Peyer's patch (tissue), 4 donors: ENCODE data around the gene CD8A. TPM values are rescaled to one million over a fixed set of nuclear protein-coding genes. Genes with fewer than 3 reads are reported as not detected.
A peak's percentile ranks its signal among the peaks of the same experiment; 100 is the strongest.

ENCODE experiments used
- DNase-seq, 3 donors: peaks; one replicate each; pipeline ENCODE4 v3.0.0-alpha.2; 2017 to 2019
- H3K27ac ChIP-seq, 4 donors: fragments of 200-600 bp; sonication (generic); one replicate each; pipeline ENCODE4 v1.5.1; 2016 to 2019
- H3K27me3 ChIP-seq, 2 donors: fragments of 200-600 bp; sonication (generic); one replicate each; pipeline ENCODE4 v1.5.1; 2019
- H3K36me3 ChIP-seq, 3 donors: fragments of 200-600 bp; sonication (generic); one replicate each; pipeline ENCODE4 v1.5.1; 2016 to 2019
- H3K4me1 ChIP-seq, 4 donors: fragments of 200-600 bp; sonication (generic); one replicate each; pipeline ENCODE4 v1.5.1; 2016 to 2019
- H3K4me3 ChIP-seq, 4 donors: fragments of 200-600 bp; sonication (generic); 1 replicate in 3 of 4; 2 replicates in 1 of 4; pipeline ENCODE4 v1.5.1; 2016 to 2019; ENCODE audit warnings: mild to moderate bottlenecking in 1 of 4
- H3K9me3 ChIP-seq, 4 donors: fragments of 200-600 bp; sonication (generic); one replicate each; pipeline ENCODE4 v1.5.1; 2016 to 2019; ENCODE audit warnings: mild to moderate bottlenecking in 1 of 4
- POLR2A ChIP-seq, 2 donors: fragments of 450-650 bp; IDR thresholded peaks; one replicate each; pipeline ENCODE4 v1.5.1; 2017; ENCODE audit warnings: antibody characterized with exemption in 2 of 2, mild to moderate bottlenecking in 2 of 2, moderate library complexity in 2 of 2
- total RNA-seq, 4 donors: library from RNA; depleted of rRNA; stranded (reverse); fragments of >200 nt; gene quantifications; one replicate each; pipeline ENCODE4 v1.1.0, GENCODE V29; 2016
- TF ChIP-seq, protein P1 (sequence below), 6 experiments: fragments of 450-650 bp in 4 of 6; fragments of 200-600 bp in 2 of 6; sonication (generic) in 1 of 6; IDR thresholded peaks; one replicate each; pipeline ENCODE4 v1.5.1; 2017 to 2019; ENCODE audit warnings: antibody characterized with exemption in 6 of 6, mild to moderate bottlenecking in 3 of 6, moderate library complexity in 1 of 6

CD8A gene
- total RNA-seq, 4 donors from 2014 or later: 3.4 to 8.9 (median 4.8) TPM

DNA sequence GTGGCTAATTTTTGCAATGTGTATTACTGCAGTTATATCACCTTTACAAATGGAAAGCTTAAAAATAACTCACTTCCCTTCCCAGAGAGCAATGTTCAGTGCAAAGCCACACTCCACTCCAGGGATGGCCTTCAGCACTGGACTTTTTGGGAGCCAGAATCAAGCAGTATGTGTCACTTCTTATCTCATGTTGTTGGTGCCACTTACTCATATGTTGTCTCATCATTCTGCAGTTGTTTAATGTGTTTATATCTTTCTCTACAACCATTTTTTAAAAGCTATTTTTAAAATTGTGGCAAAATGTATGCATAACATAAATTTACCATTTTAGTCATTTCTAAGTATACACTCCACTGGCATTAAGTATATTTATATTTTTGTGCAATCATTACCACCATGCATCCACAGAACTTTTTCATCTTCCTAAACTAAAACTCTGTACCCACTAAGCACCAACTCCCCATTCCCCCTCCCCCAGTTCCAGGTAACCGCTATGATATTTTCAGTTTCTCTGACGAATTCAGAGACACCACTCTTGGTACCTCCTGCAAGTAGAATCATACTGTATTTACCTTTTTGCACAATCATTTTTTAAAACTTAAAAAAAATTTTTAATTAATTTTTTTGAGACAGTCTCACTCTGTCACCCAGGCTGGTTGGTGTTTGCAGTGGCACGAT, 32.1 kb upstream of the CD8A start:
- no peaks in the 10 kb centered on the region for H3K36me3 ChIP-seq
- H3K27me3 ChIP-seq: no peaks in the 10 kb centered on the region
- TF ChIP-seq POLR2A (IDR thresholded peaks at IDR 0.05): no peak
- TF ChIP-seq, protein P1, sequence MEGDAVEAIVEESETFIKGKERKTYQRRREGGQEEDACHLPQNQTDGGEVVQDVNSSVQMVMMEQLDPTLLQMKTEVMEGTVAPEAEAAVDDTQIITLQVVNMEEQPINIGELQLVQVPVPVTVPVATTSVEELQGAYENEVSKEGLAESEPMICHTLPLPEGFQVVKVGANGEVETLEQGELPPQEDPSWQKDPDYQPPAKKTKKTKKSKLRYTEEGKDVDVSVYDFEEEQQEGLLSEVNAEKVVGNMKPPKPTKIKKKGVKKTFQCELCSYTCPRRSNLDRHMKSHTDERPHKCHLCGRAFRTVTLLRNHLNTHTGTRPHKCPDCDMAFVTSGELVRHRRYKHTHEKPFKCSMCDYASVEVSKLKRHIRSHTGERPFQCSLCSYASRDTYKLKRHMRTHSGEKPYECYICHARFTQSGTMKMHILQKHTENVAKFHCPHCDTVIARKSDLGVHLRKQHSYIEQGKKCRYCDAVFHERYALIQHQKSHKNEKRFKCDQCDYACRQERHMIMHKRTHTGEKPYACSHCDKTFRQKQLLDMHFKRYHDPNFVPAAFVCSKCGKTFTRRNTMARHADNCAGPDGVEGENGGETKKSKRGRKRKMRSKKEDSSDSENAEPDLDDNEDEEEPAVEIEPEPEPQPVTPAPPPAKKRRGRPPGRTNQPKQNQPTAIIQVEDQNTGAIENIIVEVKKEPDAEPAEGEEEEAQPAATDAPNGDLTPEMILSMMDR (IDR thresholded peaks at IDR 0.05): no peak
- no peak overlapping the region for H3K4me3 ChIP-seq
- no peak overlapping the region for H3K27ac ChIP-seq
- no peaks in the 10 kb centered on the region for H3K9me3 ChIP-seq
- peaks cover 0 to 4% (median 0%) of the 10 kb centered on the region in 4 donors for H3K4me1 ChIP-seq
- DNase-seq: no peak

DNA sequence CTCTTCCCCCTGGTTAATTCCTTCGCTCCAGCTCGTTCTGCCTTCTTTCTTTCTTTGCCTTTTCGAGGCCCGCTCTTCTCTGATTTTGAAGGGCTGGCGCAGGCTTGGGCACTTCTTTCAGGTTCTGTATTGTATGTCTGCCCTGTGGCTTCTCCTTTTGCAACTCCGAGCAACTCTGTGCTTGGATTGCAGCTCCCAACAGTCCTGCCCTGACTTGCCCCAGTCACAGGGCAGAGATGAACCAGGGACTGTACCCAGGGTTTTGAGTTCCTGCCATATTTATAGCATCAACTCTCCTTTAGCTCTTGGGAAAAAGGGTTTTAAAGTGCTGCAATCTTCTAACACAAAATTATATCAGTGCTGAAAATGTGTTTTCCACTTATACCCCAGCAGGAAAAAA, 31.1 kb upstream of the CD8A start:
- Histone ChIP-seq H3K9me3 (no peaks in the 10 kb centered on the region), H3K4me1 (peaks cover 0 to 4% (median 0%) of the 10 kb centered on the region in 4 donors), H3K27ac (peak overlapping the region in 1 of 4 donors; percentile 5), H3K27me3 (no peaks in the 10 kb centered on the region), H3K36me3 (no peaks in the 10 kb centered on the region), H3K4me3 (peak overlapping the region in 1 of 4 donors; percentile 2)
- TF ChIP-seq, protein P1 (IDR thresholded peaks at IDR 0.05): no peak
- DNase-seq: no peak

DNA sequence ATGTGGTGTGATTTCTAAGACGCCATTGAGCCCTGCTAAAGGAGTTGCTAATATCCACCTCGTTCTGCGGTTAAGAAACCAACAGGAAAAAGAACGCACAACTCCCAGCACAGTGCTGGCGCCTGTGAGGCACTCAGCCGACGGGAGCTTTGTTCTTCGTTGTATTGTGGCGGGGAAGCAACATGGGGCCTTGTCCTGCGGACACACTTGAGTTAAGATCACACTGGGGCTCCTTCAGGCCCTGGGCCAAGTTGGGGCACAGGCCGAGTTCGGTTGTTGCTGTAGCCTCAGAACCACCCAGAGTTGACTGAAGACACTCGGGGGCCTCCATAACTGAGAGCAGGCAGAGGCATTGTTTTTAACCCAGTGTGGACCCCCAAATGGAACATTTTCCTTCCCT, 30.6 kb upstream of the CD8A start:
- Histone ChIP-seq H3K4me1 (peaks cover 0 to 4% (median 0%) of the 10 kb centered on the region in 4 donors), H3K4me3 (peak overlapping the region in 1 of 4 donors; percentile 2), H3K9me3 (no peaks in the 10 kb centered on the region), H3K36me3 (no peaks in the 10 kb centered on the region), H3K27me3 (no peaks in the 10 kb centered on the region), H3K27ac (peak overlapping the region in 1 of 4 donors; percentile 5)
- no peak for DNase-seq
- no peak for TF ChIP-seq POLR2A (IDR thresholded peaks at IDR 0.05)
- TF ChIP-seq, protein P1 (IDR thresholded peaks at IDR 0.05): no peak

DNA sequence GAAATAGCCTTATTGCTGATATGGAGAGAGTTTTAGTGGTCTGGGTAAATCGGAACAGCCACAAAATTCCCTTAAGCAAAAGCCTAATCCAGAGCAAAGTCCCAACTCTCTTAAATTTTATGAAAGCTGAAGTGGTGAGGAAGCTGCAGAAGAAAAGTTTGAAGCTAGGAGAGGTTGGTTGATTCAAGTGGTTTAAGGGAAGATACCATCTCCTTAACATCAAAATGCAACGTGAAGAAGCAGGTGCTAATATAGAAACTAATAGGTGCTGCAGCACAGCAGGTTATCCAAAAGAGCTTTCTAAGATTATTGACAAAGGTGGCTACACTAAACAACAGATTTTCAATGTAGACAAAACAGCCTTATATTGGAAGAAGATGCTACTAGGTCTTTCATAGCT, 28.2 kb upstream of the CD8A start:
- Histone ChIP-seq H3K27ac (peak overlapping the region in 2 of 4 donors; percentile 8 to 19), H3K27me3 (no peaks in the 10 kb centered on the region), H3K36me3 (no peaks in the 10 kb centered on the region), H3K4me3 (no peak overlapping the region), H3K9me3 (no peaks in the 10 kb centered on the region), H3K4me1 (peaks cover 0 to 9% (median 0%) of the 10 kb centered on the region in 4 donors)
- TF ChIP-seq, protein P1 (IDR thresholded peaks at IDR 0.05): no peak
- TF ChIP-seq POLR2A (IDR thresholded peaks at IDR 0.05): no peak
- DNase-seq: no peak

DNA sequence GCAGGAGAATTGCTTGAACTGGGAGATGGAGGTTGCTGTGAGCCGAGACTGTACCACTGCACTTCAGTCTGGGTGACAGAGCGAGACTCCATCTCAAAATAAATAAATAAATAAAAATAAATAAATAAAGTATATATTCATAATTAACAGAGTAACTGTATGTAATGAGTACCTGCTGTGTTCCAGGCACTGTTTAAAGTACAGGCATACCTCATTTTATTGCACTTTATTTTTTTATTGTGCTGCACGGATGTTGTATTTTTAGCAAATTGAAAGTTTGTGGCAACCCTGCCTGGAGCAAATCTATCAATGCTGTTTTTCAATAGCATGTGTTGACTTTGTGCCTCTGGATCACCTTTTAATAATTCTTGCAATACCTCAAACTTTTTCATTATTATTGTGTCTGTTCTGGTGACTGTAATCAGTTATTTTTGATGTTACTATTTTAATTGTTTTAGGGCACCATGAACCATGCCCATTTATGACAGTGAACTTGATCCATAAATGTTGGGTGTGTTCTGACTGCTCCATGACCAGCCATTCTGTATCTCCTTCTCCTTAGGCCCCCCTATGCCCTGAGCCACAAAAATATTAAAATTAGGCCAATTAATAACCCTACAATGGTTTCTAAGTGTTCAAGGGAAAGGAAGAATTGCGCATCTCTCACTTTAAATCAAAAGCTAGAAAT, 27.5 kb upstream of the CD8A start:
- Histone ChIP-seq H3K36me3 (no peaks in the 10 kb centered on the region), H3K27ac (peak overlapping the region in 2 of 4 donors; percentile 19 to 27), H3K4me1 (peaks cover 0 to 9% (median 0%) of the 10 kb centered on the region in 4 donors), H3K9me3 (no peaks in the 10 kb centered on the region), H3K27me3 (no peaks in the 10 kb centered on the region), H3K4me3 (no peak overlapping the region)
- TF ChIP-seq, protein P1 (IDR thresholded peaks at IDR 0.05): no peak
- TF ChIP-seq POLR2A (IDR thresholded peaks at IDR 0.05): no peak
- DNase-seq: no peak
